ENCODE results near the gene PGPEP1. TPM values are rescaled to one million over a fixed set of nuclear protein-coding genes. Genes with fewer than 3 reads are reported as not detected.
"Not testable (repeated sequence)": the region's sequence is repeated elsewhere in the genome, so short reads cannot be mapped to it uniquely, and the experiment has no call there.

PGPEP1 gene
- total and polyA plus RNA-seq, 8 donors = 16.1 to 39.5 (median 20.7) TPM

DNA sequence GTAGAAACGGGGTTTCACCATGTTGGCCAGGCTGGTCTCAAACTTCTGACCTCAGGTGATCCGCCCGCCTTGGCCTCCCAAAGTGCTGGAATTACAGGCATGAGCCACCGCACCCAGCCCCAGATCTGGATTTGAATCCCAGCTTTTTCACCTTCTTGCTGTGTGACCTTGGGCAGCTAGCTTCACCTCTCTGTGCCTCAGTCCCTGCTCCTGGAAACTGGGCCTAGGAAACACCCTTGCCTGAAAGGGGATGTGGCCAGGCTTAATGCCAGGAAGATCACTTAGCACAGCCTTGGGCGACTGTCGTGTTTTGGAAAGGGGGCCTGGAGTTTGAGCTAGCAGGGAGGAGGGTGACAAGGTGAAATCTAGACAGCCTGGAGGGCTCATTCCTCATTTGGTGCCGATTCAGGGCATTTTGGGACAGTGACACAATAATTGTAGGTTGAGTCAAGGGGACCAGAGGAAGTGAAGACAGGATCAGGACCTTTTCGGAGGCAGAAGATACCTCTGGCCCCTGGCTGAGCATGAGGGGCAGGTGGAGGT is 1.8 kb downstream of the PGPEP1 start:
- intact Hi-C loops (cut with DNase I) = loop anchor here in 1 of 2 donors (10.0 kb wide), 1 partner anchor 63 kb away; no protein-coding TSS in a partner anchor
- no peaks in the 10 kb centered on the region for H3K9me3 ChIP-seq
- no peak overlapping the region for H3K27ac ChIP-seq
- peaks cover 0 to 21% of the 10 kb centered on the region in 2 donors for H3K36me3 ChIP-seq
- TF ChIP-seq, protein P1, sequence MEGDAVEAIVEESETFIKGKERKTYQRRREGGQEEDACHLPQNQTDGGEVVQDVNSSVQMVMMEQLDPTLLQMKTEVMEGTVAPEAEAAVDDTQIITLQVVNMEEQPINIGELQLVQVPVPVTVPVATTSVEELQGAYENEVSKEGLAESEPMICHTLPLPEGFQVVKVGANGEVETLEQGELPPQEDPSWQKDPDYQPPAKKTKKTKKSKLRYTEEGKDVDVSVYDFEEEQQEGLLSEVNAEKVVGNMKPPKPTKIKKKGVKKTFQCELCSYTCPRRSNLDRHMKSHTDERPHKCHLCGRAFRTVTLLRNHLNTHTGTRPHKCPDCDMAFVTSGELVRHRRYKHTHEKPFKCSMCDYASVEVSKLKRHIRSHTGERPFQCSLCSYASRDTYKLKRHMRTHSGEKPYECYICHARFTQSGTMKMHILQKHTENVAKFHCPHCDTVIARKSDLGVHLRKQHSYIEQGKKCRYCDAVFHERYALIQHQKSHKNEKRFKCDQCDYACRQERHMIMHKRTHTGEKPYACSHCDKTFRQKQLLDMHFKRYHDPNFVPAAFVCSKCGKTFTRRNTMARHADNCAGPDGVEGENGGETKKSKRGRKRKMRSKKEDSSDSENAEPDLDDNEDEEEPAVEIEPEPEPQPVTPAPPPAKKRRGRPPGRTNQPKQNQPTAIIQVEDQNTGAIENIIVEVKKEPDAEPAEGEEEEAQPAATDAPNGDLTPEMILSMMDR (IDR thresholded peaks at IDR 0.05) = no peak
- no peaks in the 10 kb centered on the region for H3K27me3 ChIP-seq
- no peak overlapping the region for H3K4me3 ChIP-seq
- ATAC-seq (no peak), DNase-seq (no peak)
- peaks cover 6 to 29% of the 10 kb centered on the region in 2 donors for H3K4me1 ChIP-seq

DNA sequence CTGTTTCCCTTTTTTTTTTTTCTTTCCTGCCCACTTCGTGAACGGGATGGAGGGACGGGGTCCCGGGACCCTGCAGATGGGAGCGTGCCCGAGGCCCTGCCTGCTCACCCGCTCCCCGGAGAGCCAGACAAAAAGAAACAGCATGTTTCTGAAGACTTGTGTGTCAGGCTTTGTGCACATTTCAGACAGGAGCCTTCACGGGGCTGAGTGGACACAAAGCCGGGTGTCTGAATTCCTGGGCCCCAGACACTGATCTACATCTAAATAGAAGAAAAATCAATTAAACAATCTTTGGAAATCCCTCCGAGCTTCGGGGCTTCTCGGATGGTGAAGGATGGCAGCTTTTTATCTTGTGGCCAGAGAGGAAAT is 4.2 kb downstream of the PGPEP1 start:
- H3K9me3 ChIP-seq = no peaks in the 10 kb centered on the region
- H3K4me3 ChIP-seq = no peak overlapping the region
- no peak overlapping the region for H3K27ac ChIP-seq
- ATAC-seq = no peak
- peaks cover 6 to 28% of the 10 kb centered on the region in 2 donors for H3K4me1 ChIP-seq
- no peak for DNase-seq
- intact Hi-C loops (cut with DNase I) = loop anchor here in 1 of 2 donors (10.0 kb wide), 1 partner anchor 60 kb away; no protein-coding TSS in a partner anchor
- peaks cover 0 to 21% of the 10 kb centered on the region in 2 donors for H3K36me3 ChIP-seq
- TF ChIP-seq, protein P1 (IDR thresholded peaks at IDR 0.05) = no peak
- no peaks in the 10 kb centered on the region for H3K27me3 ChIP-seq

DNA sequence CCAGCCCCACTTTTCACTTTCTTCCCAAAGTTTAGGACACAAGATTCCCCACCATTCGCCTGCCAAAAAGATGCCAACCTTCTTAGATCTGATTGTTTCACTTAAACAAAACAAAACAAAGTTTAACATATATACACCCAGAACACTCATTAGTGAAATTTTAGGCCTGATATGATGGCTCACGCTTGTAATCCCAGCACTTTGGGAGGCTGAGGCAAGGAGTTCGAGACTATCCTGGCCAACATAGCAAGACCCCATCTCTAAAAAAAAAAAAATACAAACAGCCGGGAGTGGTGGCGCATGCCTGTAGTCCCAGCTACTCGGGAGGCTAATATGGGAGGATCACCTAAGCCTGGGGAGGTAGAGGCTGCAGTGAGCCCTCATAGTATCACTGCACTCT is 4.9 kb downstream of the PGPEP1 start:
- Histone ChIP-seq H3K4me1 (peaks cover 0 to 25% of the 10 kb centered on the region in 2 donors), H3K27me3 (no peaks in the 10 kb centered on the region), H3K9me3 (no peaks in the 10 kb centered on the region), H3K4me3 (no peak overlapping the region), H3K36me3 (peaks cover 0 to 21% of the 10 kb centered on the region in 2 donors), H3K27ac (no peak overlapping the region)
- DNase-seq (no peak), ATAC-seq (no peak)
- intact Hi-C loops (cut with DNase I) = loop anchor here (5.0 to 10.0 kb wide), 2 partner anchors 60 to 62 kb away; no protein-coding TSS in a partner anchor
- TF ChIP-seq, protein P1 (IDR thresholded peaks at IDR 0.05) = no peak

DNA sequence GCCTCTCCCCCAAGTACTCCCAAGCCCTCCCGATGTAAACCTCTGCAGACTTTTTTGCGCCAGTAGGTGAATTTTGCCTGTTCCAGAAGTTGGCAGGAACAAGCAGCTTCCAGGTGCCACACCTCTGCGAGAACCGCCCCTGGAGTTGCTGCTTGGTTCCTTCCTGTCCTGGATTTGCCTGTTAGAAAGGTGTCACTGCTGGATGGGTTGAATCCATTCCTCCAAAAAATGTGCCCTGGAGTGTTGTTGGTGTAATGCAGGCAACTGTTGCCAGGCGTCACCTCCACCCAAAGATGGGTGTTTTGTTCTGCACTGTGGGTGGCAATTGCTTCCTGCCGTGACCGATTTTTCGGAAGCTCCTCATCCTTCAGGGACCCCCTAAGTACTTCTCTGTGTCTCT is 5.7 kb downstream of the PGPEP1 start:
- ATAC-seq (no peak), DNase-seq (no peak)
- Histone ChIP-seq H3K4me1 (peaks cover 0 to 20% of the 10 kb centered on the region in 2 donors), H3K27me3 (no peaks in the 10 kb centered on the region), H3K4me3 (no peak overlapping the region), H3K36me3 (peaks cover 0 to 21% of the 10 kb centered on the region in 2 donors), H3K27ac (no peak overlapping the region), H3K9me3 (no peaks in the 10 kb centered on the region)
- TF ChIP-seq, protein P1 (IDR thresholded peaks at IDR 0.05) = no peak
- intact Hi-C loops (cut with DNase I) = loop anchor here (5.0 to 10.0 kb wide), 2 partner anchors 59 to 61 kb away; no protein-coding TSS in a partner anchor

DNA sequence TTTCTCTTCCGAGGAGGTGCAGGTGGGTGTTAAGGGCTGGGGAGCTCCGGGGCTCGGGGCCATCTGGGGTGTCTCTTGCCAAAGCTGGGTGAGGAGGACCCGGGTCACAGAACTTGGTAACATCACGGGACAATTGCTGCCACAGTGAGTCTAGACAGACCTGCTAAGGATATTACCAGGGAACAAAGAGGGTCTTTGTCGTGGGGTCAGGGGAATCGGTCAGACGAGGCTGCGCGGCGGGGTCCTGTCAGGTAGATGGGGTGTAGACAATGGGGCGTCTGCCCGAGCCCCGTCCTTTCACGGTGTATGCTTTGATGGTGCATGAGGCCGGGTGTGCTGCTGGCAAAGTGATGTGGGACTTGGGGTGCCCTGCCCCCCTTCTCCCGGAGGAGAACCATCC is 7.8 kb downstream of the PGPEP1 start:
- Histone ChIP-seq H3K4me3 (no peak overlapping the region), H3K27me3 (no peaks in the 10 kb centered on the region), H3K36me3 (peaks cover 0 to 20% of the 10 kb centered on the region in 2 donors), H3K27ac (no peak overlapping the region), H3K9me3 (no peaks in the 10 kb centered on the region), H3K4me1 (peaks cover 0 to 8% of the 10 kb centered on the region in 2 donors)
- intact Hi-C loops (cut with DNase I) = loop anchor here (5.0 to 10.0 kb wide), 2 partner anchors 57 to 59 kb away; no protein-coding TSS in a partner anchor
- ATAC-seq = no peak
- TF ChIP-seq, protein P1 (IDR thresholded peaks at IDR 0.05) = no peak
- DNase-seq = no peak

DNA sequence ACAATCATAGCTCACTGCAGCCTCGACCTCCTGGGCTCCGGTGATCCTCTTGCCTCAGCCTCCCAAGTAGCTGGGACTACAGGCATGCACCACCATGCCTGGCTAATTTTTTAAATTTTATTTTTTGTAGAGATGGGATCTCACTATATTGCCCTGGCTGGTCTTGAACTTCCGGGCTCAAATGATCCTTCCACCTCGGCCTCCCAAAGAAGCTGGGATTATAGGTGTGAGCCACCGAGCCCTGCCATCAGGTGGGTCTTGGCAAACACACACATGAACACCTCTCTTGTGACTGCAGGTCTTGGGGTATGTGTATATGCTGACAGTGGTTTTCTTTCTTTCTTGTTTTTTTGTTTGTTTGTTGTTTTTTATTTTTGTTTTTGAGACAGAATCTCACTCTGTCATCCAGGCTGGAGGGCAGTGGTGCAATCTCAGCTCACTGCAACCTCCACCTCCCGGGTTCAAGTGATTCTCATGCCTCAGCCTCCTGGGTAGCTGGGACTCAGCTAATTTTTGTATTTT is 8.5 kb downstream of the PGPEP1 start:
- H3K27me3 ChIP-seq, H3K27ac ChIP-seq, H3K4me3 ChIP-seq, H3K9me3 ChIP-seq, ATAC-seq, H3K4me1 ChIP-seq, DNase-seq: not testable (repeated sequence)
- intact Hi-C loops (cut with DNase I) = loop anchor here (5.0 to 10.0 kb wide), 2 partner anchors 56 to 58 kb away; no protein-coding TSS in a partner anchor
- H3K36me3 ChIP-seq = peaks cover 0 to 13% of the 10 kb centered on the region in 2 donors
